ENCODE data around the gene SDR9C7.
"Not testable (repeated sequence)": the region's sequence is repeated elsewhere in the genome, so short reads cannot be mapped to it uniquely, and the experiment has no call there.

Gene SDR9C7

GRCh38 chr12:56933826-56934625 is at the start of gene SDR9C7:
TSS of gene SDR9C7 (minus strand) at chr12:56934408. CDS start at chr12:56934261, 147 bp downstream.
- no peak for DNase-seq

- no peak for DNase-seq
Measured at GRCh38 chr12:56983386-56983785, 49.2 kb upstream of the SDR9C7 start.

DNA sequence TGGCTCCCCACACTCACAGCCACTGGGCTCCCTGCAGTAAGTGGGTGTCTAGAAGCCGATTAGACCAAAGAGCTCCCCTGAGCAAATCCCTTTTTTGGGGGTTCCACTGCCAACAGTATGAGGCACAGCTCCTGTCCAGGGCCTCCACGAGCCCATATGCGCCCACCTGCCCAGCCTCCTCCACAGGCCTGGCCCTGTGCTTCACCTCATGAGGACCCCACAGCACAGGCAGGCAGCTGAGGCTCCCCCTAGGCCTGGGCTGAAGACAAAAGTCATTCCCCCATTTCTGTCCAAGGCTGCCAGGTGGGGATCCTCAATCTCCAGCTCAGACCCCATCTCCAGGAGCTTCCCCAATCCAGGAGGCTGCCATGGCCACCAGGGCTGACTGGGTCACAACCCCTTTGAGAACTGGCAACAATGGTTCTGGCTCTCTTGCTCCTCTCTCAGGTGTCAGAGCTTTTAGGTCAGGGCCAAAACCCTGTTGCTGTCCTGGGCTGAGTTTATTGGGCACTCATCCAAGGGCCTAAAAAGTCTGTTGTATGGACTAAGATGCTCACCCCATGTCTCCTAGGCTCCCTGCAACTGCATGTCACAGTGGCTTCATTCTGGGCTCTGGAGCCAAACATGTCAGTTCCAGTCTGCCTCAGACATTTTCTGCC is 48.5 kb upstream of the SDR9C7 start:
- DNase-seq = not testable (repeated sequence)

- DNase-seq = no peak
Measured at GRCh38 chr12:56980941-56981530, 46.8 kb upstream of the SDR9C7 start.

GRCh38 chr12:56980268-56980667 is 46.1 kb upstream of the SDR9C7 start:
- DNase-seq = no peak

DNA sequence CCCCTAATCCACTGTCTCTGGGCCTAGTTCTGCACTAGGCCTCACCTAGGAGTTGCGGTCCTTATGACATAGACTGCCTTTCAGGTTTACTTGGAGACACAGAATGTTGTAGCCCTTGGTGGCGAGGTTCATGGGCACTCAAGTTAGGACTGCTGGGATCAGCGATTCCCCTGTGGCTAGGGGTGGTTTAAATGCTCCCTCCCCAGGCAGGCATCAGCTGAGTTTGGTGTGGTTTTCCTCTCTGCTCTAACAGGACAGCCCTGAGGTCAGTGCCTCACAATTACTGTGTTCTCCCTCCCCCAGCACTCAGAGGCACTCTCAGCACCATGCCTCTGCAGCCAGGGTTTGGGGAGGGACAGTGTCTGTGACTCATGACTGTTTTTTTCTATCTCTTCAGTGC is 45.4 kb upstream of the SDR9C7 start:
- no peak for DNase-seq

- DNase-seq = no peak
Measured at GRCh38 chr12:56978397-56979138, 44.4 kb upstream of the SDR9C7 start.

DNA sequence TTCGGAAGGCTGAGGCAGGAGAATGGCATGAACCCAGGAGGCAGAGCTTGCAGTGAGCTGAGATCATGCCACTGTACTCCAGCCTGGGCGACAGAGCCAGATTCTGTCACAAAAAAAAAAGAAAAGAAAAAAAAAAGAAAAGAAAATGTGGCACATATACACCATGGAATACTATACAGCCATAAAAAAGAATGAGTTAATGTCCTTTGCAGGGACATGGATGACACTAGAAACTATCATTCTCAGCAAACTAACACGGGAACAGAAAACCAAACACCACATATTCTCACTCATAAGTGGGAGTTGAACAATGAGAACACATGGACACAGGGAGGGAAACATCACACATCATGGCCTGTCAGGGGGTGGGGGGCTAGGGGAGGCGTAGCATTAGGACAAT is 43.2 kb upstream of the SDR9C7 start:
- DNase-seq = not testable (repeated sequence)

GRCh38 chr12:56974224-56974623 is 40.0 kb upstream of the SDR9C7 start:
- not testable (repeated sequence) for DNase-seq

DNA sequence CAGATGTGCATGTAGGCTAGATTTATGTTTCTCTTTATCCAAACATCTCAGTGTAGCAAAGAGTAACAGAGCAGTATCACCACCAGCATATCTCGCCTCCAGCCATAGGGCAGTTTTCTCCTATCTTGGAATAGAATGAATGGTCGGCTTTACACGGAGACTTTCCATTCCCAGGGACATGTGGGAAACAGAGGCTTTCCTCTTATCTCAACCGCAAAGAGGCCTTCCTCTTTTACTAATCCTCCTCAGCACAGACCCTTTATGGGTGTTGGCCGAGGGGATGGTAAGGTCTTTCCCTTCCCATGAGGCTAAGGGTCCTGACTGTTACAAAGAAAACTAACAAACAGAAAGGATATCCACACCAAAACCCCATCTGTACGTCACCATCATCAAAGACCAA is 34.7 kb upstream of the SDR9C7 start:
- DNase-seq = not testable (repeated sequence)

GRCh38 chr12:56965997-56966642 is 31.9 kb upstream of the SDR9C7 start:
- DNase-seq = not testable (repeated sequence)

GRCh38 chr12:56965124-56965523 is 30.9 kb upstream of the SDR9C7 start:
- DNase-seq = not testable (repeated sequence)

DNA sequence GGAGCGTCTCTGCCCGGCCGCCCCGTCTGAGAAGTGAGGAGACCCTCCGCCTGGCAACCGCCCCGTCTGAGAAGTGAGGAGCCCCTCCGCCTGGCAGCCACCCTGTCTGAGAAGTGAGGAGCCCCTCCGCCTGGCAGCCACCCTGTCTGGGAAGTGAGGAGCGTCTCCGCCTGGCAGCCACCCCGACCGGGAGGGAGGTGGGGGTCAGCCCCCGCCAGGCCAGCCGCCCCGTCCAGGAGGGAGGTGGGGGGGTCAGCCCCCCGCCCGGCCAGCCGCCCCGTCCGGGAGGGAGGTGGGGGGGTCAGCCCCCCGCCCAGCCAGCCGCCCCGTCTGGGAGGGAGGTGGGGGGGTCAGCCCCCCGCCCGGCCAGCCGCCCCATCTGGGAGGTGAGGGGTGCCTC is 29.3 kb upstream of the SDR9C7 start:
- not testable (repeated sequence) for DNase-seq

GRCh38 chr12:56962247-56962646 is 28.0 kb upstream of the SDR9C7 start:
- DNase-seq = not testable (repeated sequence)

GRCh38 chr12:56958422-56958821 is 24.2 kb upstream of the SDR9C7 start:
- no peak for DNase-seq

DNA sequence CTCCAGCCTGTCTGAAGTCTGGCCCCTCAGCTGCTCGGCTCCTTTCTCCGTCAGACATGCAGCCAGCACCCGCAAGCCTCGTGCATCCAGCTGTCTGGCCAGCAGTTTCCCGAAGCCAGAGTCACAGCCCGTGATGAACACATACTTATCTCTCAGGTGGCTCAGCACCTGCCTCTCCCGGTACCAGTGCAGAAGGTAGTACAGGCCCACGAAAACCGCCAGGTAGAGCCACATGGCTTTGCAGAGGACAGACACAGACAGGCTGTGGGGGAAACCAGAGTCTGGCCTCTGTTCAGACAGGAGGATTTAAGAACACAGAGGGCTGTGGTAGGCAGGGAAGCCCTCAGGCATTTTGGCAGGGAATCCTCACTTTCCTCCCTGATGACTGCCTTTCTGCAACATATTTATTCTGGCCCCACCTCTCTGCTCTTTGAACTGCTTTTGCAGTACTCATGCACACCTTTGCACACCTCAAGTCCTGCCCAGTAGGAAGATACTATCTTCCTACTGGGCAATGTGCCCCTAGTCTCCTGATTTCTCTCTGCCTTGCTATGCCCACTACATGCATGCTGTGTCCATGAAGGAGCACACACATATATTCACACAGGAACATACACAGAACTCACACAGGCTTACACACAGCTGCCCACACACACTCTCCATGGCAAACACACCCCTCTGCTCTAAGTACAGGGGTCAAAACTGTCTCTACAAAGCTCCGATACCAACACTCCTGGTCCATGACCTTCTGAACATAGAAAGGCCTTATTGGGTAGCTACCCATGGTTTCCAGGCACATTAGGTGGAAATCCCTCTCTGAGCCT is 23.2 kb upstream of the SDR9C7 start, which contains the start of gene RDH16:
Gene RDH16, minus strand, starts transcription at position 380 of the 824 bp plus-strand sequence. Its CDS starts 146 bp downstream, at position 234.
- DNase-seq = no peak

DNA sequence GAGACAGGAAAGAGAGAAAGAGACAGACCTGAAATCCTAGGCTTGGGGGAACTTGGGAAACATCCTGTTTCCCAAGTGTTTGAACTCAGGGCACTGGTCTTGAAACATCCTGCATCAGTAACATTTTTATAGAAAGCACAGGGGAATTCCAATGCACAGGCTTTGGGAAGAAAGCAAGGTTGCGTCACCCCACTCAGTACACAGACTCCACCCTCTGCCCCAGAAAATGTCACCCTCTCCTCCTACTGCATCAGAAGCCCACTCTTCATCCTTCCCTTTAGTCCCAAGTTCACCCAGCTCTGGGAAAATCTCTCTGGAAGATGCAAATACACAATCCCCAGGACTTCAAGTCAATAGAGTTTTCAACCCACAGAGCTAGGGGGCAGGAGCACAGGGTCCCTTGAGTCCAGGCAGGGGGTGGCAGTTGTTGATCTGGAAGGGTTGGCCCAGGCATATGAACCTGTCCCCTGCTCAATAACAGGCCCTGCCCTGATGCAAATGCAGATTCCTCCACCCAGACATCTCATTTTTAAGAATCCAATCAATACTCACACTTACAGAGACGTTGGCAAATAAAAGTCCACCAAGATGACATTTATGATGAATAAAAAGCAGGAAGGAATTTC is 21.5 kb upstream of the SDR9C7 start:
- DNase-seq = no peak

GRCh38 chr12:56954958-56955355 is 20.7 kb upstream of the SDR9C7 start:
- no peak for DNase-seq

GRCh38 chr12:56954057-56954957 is 20.1 kb upstream of the SDR9C7 start:
- DNase-seq = no peak

- DNase-seq = no peak
Measured at GRCh38 chr12:56953314-56953713, 19.1 kb upstream of the SDR9C7 start.

Measured in NCI-H2171 (cell line).